OCI-LY7 (cell line): ENCODE results near the gene PCDH9. TPM values are rescaled to one million over a fixed set of nuclear protein-coding genes. Genes with fewer than 3 reads are reported as not detected.

Experiments used
- BruUV-seq: library from RNA; stranded (reverse); fragments of 400-500 nt; replicated peaks from 2 replicates; lab custom pipeline; 2021; lab: Mats Ljungman, UMichigan
- CTCF ChIA-PET: fragments of 300-600 bp; sonication (Branson Sonifier 250); formaldehyde crosslinking; loops from one replicate; lab custom pipeline; 2022; ENCODE audit warnings: antibody characterized with exemption; ENCODE audit not compliant: unreplicated experiment; lab: Charles Lee
- POLR2A ChIA-PET: fragments of 300-600 bp; sonication (Branson Sonifier 250); formaldehyde crosslinking; loops from one replicate; lab custom pipeline; 2022; ENCODE audit warnings: antibody characterized with exemption; lab: Charles Lee
- DNase-seq: peaks from one replicate; pipeline ENCODE4 v3.0.0-alpha.2; 2015; ENCODE audit warnings: low spot score
- H2AFZ ChIP-seq: fragments of 200-600 bp; sonication (generic), shearing (Covaris generic); 2 replicates; pipeline ENCODE4 v1.6.1; 2014; ENCODE audit warnings: mild to moderate bottlenecking, antibody characterized with exemption, low read length, moderate library complexity
- H3K27ac ChIP-seq: fragments of 200-600 bp; sonication (generic); 2 replicates; pipeline ENCODE4 v1.5.1; 2014; ENCODE audit warnings: mixed run types, low read depth, mild to moderate bottlenecking, moderate library complexity, low read length, inconsistent platforms; ENCODE audit not compliant: poor library complexity, severe bottlenecking
- H3K36me3 ChIP-seq: fragments of 200-600 bp; sonication (generic); 2 replicates; pipeline ENCODE4 v1.6.1; 2014; ENCODE audit warnings: mild to moderate bottlenecking, antibody characterized with exemption, low read length, moderate library complexity, mixed read lengths; ENCODE audit not compliant: insufficient read depth
- H3K4me1 ChIP-seq: fragments of 200-600 bp; sonication (generic); 2 replicates; pipeline ENCODE4 v1.5.1; 2014; ENCODE audit warnings: mild to moderate bottlenecking, low read length; ENCODE audit not compliant: insufficient read depth, poor library complexity, severe bottlenecking
- H3K4me2 ChIP-seq: fragments of 200-600 bp; sonication (generic); 2 replicates; pipeline ENCODE4 v1.6.1; 2014; ENCODE audit warnings: mild to moderate bottlenecking, low read length
- H3K4me3 ChIP-seq: fragments of 200-600 bp; sonication (generic); 2 replicates; pipeline ENCODE4 v1.5.1; 2014; ENCODE audit warnings: mild to moderate bottlenecking, low read depth, low read length; ENCODE audit not compliant: poor library complexity, severe bottlenecking
- H3K79me2 ChIP-seq: fragments of 200-600 bp; sonication (generic); 2 replicates; pipeline ENCODE4 v1.6.1; 2016; ENCODE audit warnings: low read depth, mild to moderate bottlenecking, low read length, moderate library complexity, mixed read lengths; ENCODE audit not compliant: insufficient read depth
- H3K9me2 ChIP-seq: fragments of 200-600 bp; sonication (generic); 2 replicates; pipeline ENCODE4 v1.6.1; 2016; ENCODE audit warnings: mild to moderate bottlenecking, low read length, mixed read lengths; ENCODE audit not compliant: insufficient read depth
- H3K9me3 ChIP-seq: fragments of 200-600 bp; sonication (generic); 2 replicates; pipeline ENCODE4 v1.6.1; 2014; ENCODE audit warnings: mild to moderate bottlenecking, mixed run types, low read length, mixed read lengths
- H4K20me1 ChIP-seq: fragments of 200-600 bp; sonication (generic); 2 replicates; pipeline ENCODE4 v1.6.1; 2014; ENCODE audit warnings: mild to moderate bottlenecking, antibody characterized with exemption, low read length, moderate library complexity, mixed read lengths; ENCODE audit not compliant: insufficient read depth
- EZH2phosphoT487 ChIP-seq: fragments of 200-600 bp; sonication (generic); IDR thresholded peaks from 2 replicates; pipeline ENCODE4 v1.6.1; 2018; ENCODE audit warnings: low read depth, borderline replicate concordance, mild to moderate bottlenecking, mixed run types, antibody characterized with exemption, low read length, moderate library complexity, mixed read lengths
- intact Hi-C: fragments of 100-400 bp; cut with micrococcal nuclease; formaldehyde crosslinking; loops from one replicate; pipeline ENCODE4 v1.10.0; 2022; ENCODE audit not compliant: unreplicated experiment
- total RNA-seq, 2 experiments: library from RNA; depleted of rRNA in 1 of 2; stranded (reverse); fragments of >200 nt in 1 of 2; shearing (Covaris generic) in 1 of 2; gene quantifications; 2 replicates each; pipeline ENCODE4 v1.2.3, GENCODE V29; 2014 to 2022
- TF ChIP-seq, protein P1 (sequence below): fragments of 200-600 bp; sonication (generic); conservative IDR thresholded peaks from 2 replicates; pipeline ENCODE4 v1.5.1; 2014; ENCODE audit warnings: mild to moderate bottlenecking, antibody characterized with exemption, low read length, moderate library complexity, mixed read lengths

The PCDH9 gene
- total RNA-seq, 2 experiments from 2014 or later = 20.1 to 26.0 TPM

- intact Hi-C loops = no loop called here
These were observed 165.2 kb downstream of the PCDH9 start for GRCh38 chr13:67064920-67065319.

GRCh38 chr13:67063036-67063435 lies 167.1 kb downstream of the PCDH9 start:
- CTCF ChIA-PET = no interaction called here

More at GRCh38 chr13:67064920-67065319, 165.2 kb downstream of the PCDH9 start:
- POLR2A ChIA-PET = interaction anchor here (0.6 kb wide), 1 partner anchor 594 kb away, joined by 7 read pairs; no protein-coding TSS in a partner anchor
- Histone ChIP-seq H3K9me3 (no peaks in the 10 kb centered on the region), H3K4me3 (no peak overlapping the region), H3K4me1 (peaks cover 9% of the 10 kb centered on the region), H4K20me1 (no peaks in the 10 kb centered on the region), H3K36me3 (no peaks in the 10 kb centered on the region), H2AFZ (no peak overlapping the region), H3K27ac (no peak overlapping the region), H3K9me2 (no peaks in the 10 kb centered on the region), H3K79me2 (no peaks in the 10 kb centered on the region), H3K4me2 (no peak overlapping the region)
- TF ChIP-seq, protein P1, sequence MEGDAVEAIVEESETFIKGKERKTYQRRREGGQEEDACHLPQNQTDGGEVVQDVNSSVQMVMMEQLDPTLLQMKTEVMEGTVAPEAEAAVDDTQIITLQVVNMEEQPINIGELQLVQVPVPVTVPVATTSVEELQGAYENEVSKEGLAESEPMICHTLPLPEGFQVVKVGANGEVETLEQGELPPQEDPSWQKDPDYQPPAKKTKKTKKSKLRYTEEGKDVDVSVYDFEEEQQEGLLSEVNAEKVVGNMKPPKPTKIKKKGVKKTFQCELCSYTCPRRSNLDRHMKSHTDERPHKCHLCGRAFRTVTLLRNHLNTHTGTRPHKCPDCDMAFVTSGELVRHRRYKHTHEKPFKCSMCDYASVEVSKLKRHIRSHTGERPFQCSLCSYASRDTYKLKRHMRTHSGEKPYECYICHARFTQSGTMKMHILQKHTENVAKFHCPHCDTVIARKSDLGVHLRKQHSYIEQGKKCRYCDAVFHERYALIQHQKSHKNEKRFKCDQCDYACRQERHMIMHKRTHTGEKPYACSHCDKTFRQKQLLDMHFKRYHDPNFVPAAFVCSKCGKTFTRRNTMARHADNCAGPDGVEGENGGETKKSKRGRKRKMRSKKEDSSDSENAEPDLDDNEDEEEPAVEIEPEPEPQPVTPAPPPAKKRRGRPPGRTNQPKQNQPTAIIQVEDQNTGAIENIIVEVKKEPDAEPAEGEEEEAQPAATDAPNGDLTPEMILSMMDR = no peak
- no peak for TF ChIP-seq EZH2phosphoT487
- BruUV-seq = no TSS peak
- no peak for DNase-seq
- CTCF ChIA-PET = no interaction called here

GRCh38 chr13:67062160-67062559 lies 168.0 kb downstream of the PCDH9 start:
- H3K4me2 ChIP-seq = no peak overlapping the region
- BruUV-seq = no TSS peak
- peaks cover 9% of the 10 kb centered on the region for H3K4me1 ChIP-seq
- intact Hi-C loops = no loop called here
- no peaks in the 10 kb centered on the region for H3K79me2 ChIP-seq
- peak overlapping the region; percentile 72; the same call in 1 of the 2 replicates for H2AFZ ChIP-seq
- H3K27ac ChIP-seq = no peak overlapping the region
- ChIA-PET POLR2A (interaction anchor here (1.2 kb wide), 2 partner anchors 40 to 102 kb away, joined by 3 to 6 read pairs; no protein-coding TSS in a partner anchor), CTCF (no interaction called here)
- no peaks in the 10 kb centered on the region for H3K36me3 ChIP-seq
- H4K20me1 ChIP-seq = no peaks in the 10 kb centered on the region
- H3K9me2 ChIP-seq = no peaks in the 10 kb centered on the region
- H3K4me3 ChIP-seq = no peak overlapping the region
- TF ChIP-seq, protein P1 = no peak
- no peak for TF ChIP-seq EZH2phosphoT487
- no peak for DNase-seq
- no peaks in the 10 kb centered on the region for H3K9me3 ChIP-seq

More at GRCh38 chr13:67063036-67063435, 167.1 kb downstream of the PCDH9 start:
- no peaks in the 10 kb centered on the region for H3K79me2 ChIP-seq
- H3K4me3 ChIP-seq = no peak overlapping the region
- peaks cover 9% of the 10 kb centered on the region for H3K4me1 ChIP-seq
- BruUV-seq = no TSS peak
- POLR2A ChIA-PET = interaction anchor here (0.6 to 1.4 kb wide), 11 partner anchors 10 to 457 kb away, joined by 3 to 6 read pairs (median 3); no protein-coding TSS in a partner anchor
- no peak overlapping the region; the same call in 1 of the 2 replicates for H2AFZ ChIP-seq
- no peak for DNase-seq
- H3K9me3 ChIP-seq = no peaks in the 10 kb centered on the region
- H3K9me2 ChIP-seq = no peaks in the 10 kb centered on the region
- no peak for TF ChIP-seq EZH2phosphoT487
- TF ChIP-seq, protein P1 = no peak
- intact Hi-C loops = no loop called here
- no peaks in the 10 kb centered on the region for H4K20me1 ChIP-seq
- H3K27ac ChIP-seq = no peak overlapping the region
- no peak overlapping the region for H3K4me2 ChIP-seq
- H3K36me3 ChIP-seq = no peaks in the 10 kb centered on the region
